H1 (cell line): ENCODE data around the gene NOL12. TPM values are rescaled to one million over a fixed set of nuclear protein-coding genes. Genes with fewer than 3 reads are reported as not detected.
A peak's percentile ranks its signal among the peaks of the same experiment; 100 is the strongest.

Experiments
- CTCF ChIA-PET: fragments of 300-600 bp; sonication (Branson Sonifier 250); formaldehyde crosslinking; loops from one replicate; lab custom pipeline; 2021; ENCODE audit not compliant: partially characterized antibody; lab: Charles Lee
- POLR2A ChIA-PET: fragments of 300-600 bp; sonication (Branson Sonifier 250); formaldehyde crosslinking; loops from one replicate; lab custom pipeline; 2021; ENCODE audit warnings: inconsistent platforms; ENCODE audit not compliant: partially characterized antibody; lab: Charles Lee
- DNase-seq, 2 experiments: peaks; one replicate each; pipeline versions ENCODE4 v3.0.0 to v3.0.0-alpha.2; 2010 to 2022; ENCODE audit warnings: low spot score in 2 of 2, low read depth in 1 of 2, mixed read lengths in 1 of 2
- FAIRE-seq: peaks from 2 replicates; lab custom pipeline; 2011; peaks lifted over from hg19 to GRCh38; lab: Jason Lieb, UNC
- H2AFZ ChIP-seq: 2 replicates; pipeline ENCODE4 v1.8.1; 2012; ENCODE audit warnings: low read length, inconsistent platforms
- H2AK5ac ChIP-seq: 2 replicates; pipeline ENCODE4 v1.6.1; 2013; ENCODE audit warnings: low read depth, low read length
- H2BK120ac ChIP-seq: replicated peaks from 2 replicates; pipeline ENCODE3; 2013; ENCODE audit warnings: low read depth, low read length, inconsistent platforms
- H2BK12ac ChIP-seq: 2 replicates; pipeline ENCODE4 v1.6.1; 2013; ENCODE audit warnings: low read depth, low read length
- H2BK15ac ChIP-seq: 2 replicates; pipeline ENCODE4 v1.6.1; 2013; ENCODE audit warnings: low read length
- H2BK20ac ChIP-seq: 2 replicates; pipeline ENCODE4 v1.6.1; 2013; ENCODE audit warnings: low read length
- H2BK5ac ChIP-seq: 2 replicates; pipeline ENCODE4 v1.6.1; 2013; ENCODE audit warnings: low read depth, low read length
- H3K14ac ChIP-seq: 2 replicates; pipeline ENCODE4 v1.6.1; 2013; ENCODE audit warnings: inconsistent platforms; ENCODE audit not compliant: insufficient read length
- H3K18ac ChIP-seq: 2 replicates; pipeline ENCODE4 v1.6.1; 2013; ENCODE audit warnings: low read length; ENCODE audit errors: extremely low read depth
- H3K23ac ChIP-seq: 2 replicates; pipeline ENCODE4 v1.6.1; 2013; ENCODE audit warnings: inconsistent platforms; ENCODE audit not compliant: insufficient read length
- H3K23me2 ChIP-seq: 2 replicates; pipeline ENCODE4 v1.6.1; 2013; ENCODE audit warnings: low read depth, low read length
- H3K27ac ChIP-seq: 2 replicates; pipeline ENCODE4 v1.6.1; 2011; ENCODE audit warnings: low read depth, low read length, inconsistent platforms
- H3K27me3 ChIP-seq, 4 experiments: replicated peaks in 1 of 4; 1 replicate in 1 of 4; 2 replicates in 3 of 4; pipeline versions ENCODE4 v1.6.1 to v1.8.1; 2011 to 2013; ENCODE audit warnings: low read length in 3 of 4, mild to moderate bottlenecking in 3 of 4, inconsistent platforms in 2 of 4, mixed read lengths in 2 of 4, moderate library complexity in 1 of 4; ENCODE audit not compliant: control insufficient read depth in 3 of 4, insufficient read depth in 3 of 4; ENCODE audit errors: extremely low read depth in 1 of 4
- H3K36me3 ChIP-seq, 4 experiments: 2 replicates each; pipeline versions ENCODE4 v1.6.1 to v1.8.1; 2011 to 2013; ENCODE audit warnings: mild to moderate bottlenecking in 4 of 4, low read length in 3 of 4, moderate library complexity in 2 of 4, control low read depth in 1 of 4, inconsistent platforms in 1 of 4; ENCODE audit not compliant: insufficient read depth in 4 of 4, control insufficient read depth in 2 of 4
- H3K4ac ChIP-seq: replicated peaks from 2 replicates; pipeline ENCODE3; 2013; ENCODE audit warnings: low read length, low read depth, mixed read lengths, inconsistent platforms; ENCODE audit not compliant: insufficient read length
- H3K4me1 ChIP-seq, 4 experiments: replicated peaks in 1 of 4; 1 replicate in 1 of 4; 2 replicates in 3 of 4; pipeline versions ENCODE4 v1.6.1 to v1.8.1; 2011 to 2013; ENCODE audit warnings: low read length in 3 of 4, inconsistent platforms in 2 of 4, mixed read lengths in 1 of 4; ENCODE audit not compliant: insufficient read depth in 4 of 4, control insufficient read depth in 3 of 4
- H3K4me2 ChIP-seq, 2 experiments: 2 replicates each; pipeline versions ENCODE4 v1.6.1 to v1.8.1; 2011 to 2013; ENCODE audit warnings: low read depth in 2 of 2, low read length in 2 of 2, control low read depth in 1 of 2, inconsistent platforms in 1 of 2, mild to moderate bottlenecking in 1 of 2; ENCODE audit not compliant: insufficient read depth in 1 of 2
- H3K4me3 ChIP-seq, 4 experiments: fragments of 200-600, 300-600 bp in 1 of 4; sonication (generic), shearing (Covaris generic), sonication (Bioruptor Twin) in 1 of 4; 2 replicates each; pipeline versions ENCODE4 v1.5.1 to v1.8.1; 2011 to 2016; ENCODE audit warnings: low read length in 4 of 4, low read depth in 3 of 4, control low read depth in 2 of 4, inconsistent platforms in 2 of 4, mild to moderate bottlenecking in 2 of 4, mixed read lengths in 1 of 4, moderate library complexity in 1 of 4; ENCODE audit not compliant: insufficient read depth in 2 of 4; ENCODE audit errors: extremely low read depth in 1 of 4
- H3K56ac ChIP-seq: replicated peaks from 2 replicates; pipeline ENCODE3; 2013; ENCODE audit warnings: low read depth, mild to moderate bottlenecking, mixed read lengths, low read length, inconsistent platforms; ENCODE audit not compliant: insufficient read length
- H3K79me1 ChIP-seq: 2 replicates; pipeline ENCODE4 v1.6.1; 2013; ENCODE audit warnings: low read depth, low read length, control low read depth
- H3K79me2 ChIP-seq, 2 experiments: 2 replicates each; pipeline versions ENCODE4 v1.6.1 to v1.8.1; 2012 to 2013; ENCODE audit warnings: low read length in 2 of 2, mild to moderate bottlenecking in 2 of 2, inconsistent platforms in 1 of 2; ENCODE audit not compliant: insufficient read depth in 2 of 2, control insufficient read depth in 1 of 2
- H3K9ac ChIP-seq, 4 experiments: replicated peaks in 1 of 4; 1 replicate in 1 of 4; 2 replicates in 3 of 4; pipeline versions ENCODE4 v1.6.1 to v1.8.1; 2011 to 2013; ENCODE audit warnings: low read depth in 3 of 4, low read length in 3 of 4, control low read depth in 2 of 4, mild to moderate bottlenecking in 2 of 4, moderate library complexity in 2 of 4, inconsistent platforms in 1 of 4; ENCODE audit errors: extremely low read depth in 1 of 4
- H3K9me3 ChIP-seq, 2 experiments: 2 replicates each; pipeline versions ENCODE4 v1.6.1 to v1.8.1; 2012 to 2013; ENCODE audit warnings: mild to moderate bottlenecking in 2 of 2, moderate library complexity in 2 of 2, control low read depth in 1 of 2, inconsistent platforms in 1 of 2, low read depth in 1 of 2, low read length in 1 of 2, mixed read lengths in 1 of 2; ENCODE audit not compliant: insufficient read depth in 2 of 2
- H4K20me1 ChIP-seq, 2 experiments: replicated peaks in 1 of 2; 2 replicates each; pipeline versions ENCODE3 to v1.8.1; 2011 to 2013; ENCODE audit warnings: inconsistent platforms in 2 of 2, low read length in 2 of 2, mild to moderate bottlenecking in 1 of 2; ENCODE audit not compliant: insufficient read depth in 2 of 2, control insufficient read depth in 1 of 2
- H4K5ac ChIP-seq: 2 replicates; pipeline ENCODE4 v1.6.1; 2013; ENCODE audit warnings: low read length, low read depth, mixed read lengths, inconsistent platforms; ENCODE audit not compliant: insufficient read length
- H4K8ac ChIP-seq: 2 replicates; pipeline ENCODE4 v1.8.0; 2013; ENCODE audit warnings: mild to moderate bottlenecking, moderate library complexity, low read length, inconsistent platforms; ENCODE audit not compliant: insufficient read depth; ENCODE audit errors: extremely low read depth
- H4K91ac ChIP-seq: replicated peaks from 2 replicates; pipeline ENCODE3; 2013; ENCODE audit warnings: low read length, mixed read lengths, inconsistent platforms; ENCODE audit not compliant: insufficient read length
- BRCA1 ChIP-seq: IDR thresholded peaks from 2 replicates; pipeline ENCODE4 v1.6.1; 2012; ENCODE audit warnings: low read depth, low read length, improper control_type of control experiment
- CBX8 ChIP-seq: fragments of 300-800, 300-1000 bp; sonication (generic); IDR thresholded peaks from 2 replicates; pipeline ENCODE4 v1.7.1; 2016; ENCODE audit warnings: low read depth, low read length, borderline replicate concordance
- KDM1A ChIP-seq: fragments of 200-600, 300-600 bp; sonication (generic); IDR thresholded peaks from 2 replicates; pipeline ENCODE4 v1.7.1; 2016; ENCODE audit warnings: mild to moderate bottlenecking, low read length, borderline replicate concordance
- MAX ChIP-seq: IDR thresholded peaks from 2 replicates; pipeline ENCODE4 v1.6.1; 2012; ENCODE audit warnings: inconsistent platforms
- NRF1 ChIP-seq: IDR thresholded peaks from 2 replicates; pipeline ENCODE4 v1.6.1; 2011; ENCODE audit warnings: mild to moderate bottlenecking, low read depth, low read length, improper control_type of control experiment
- PHF8 ChIP-seq: fragments of 200-600 bp; sonication (generic); conservative IDR thresholded peaks from 2 replicates; pipeline ENCODE4 v1.7.1; 2012; ENCODE audit warnings: low read depth, mild to moderate bottlenecking, inconsistent platforms, low read length, moderate library complexity
- POU5F1 ChIP-seq: IDR thresholded peaks from 2 replicates; pipeline ENCODE4 v1.6.1; 2011; ENCODE audit warnings: low read depth, mild to moderate bottlenecking, low read length, moderate library complexity
- SP2 ChIP-seq: IDR thresholded peaks from 2 replicates; pipeline ENCODE4 v1.6.1; 2012; ENCODE audit warnings: mild to moderate bottlenecking, low read length, inconsistent platforms
- SP4 ChIP-seq: IDR thresholded peaks from 2 replicates; pipeline ENCODE4 v1.6.1; 2012; ENCODE audit warnings: low read length, inconsistent platforms
- SRF ChIP-seq: IDR thresholded peaks from 2 replicates; pipeline ENCODE4 v1.6.1; 2011; ENCODE audit warnings: mild to moderate bottlenecking, low read depth, low read length, moderate library complexity
- TCF12 ChIP-seq: IDR thresholded peaks from 2 replicates; pipeline ENCODE4 v1.6.1; 2011; ENCODE audit warnings: low read depth, mild to moderate bottlenecking, low read length
- WGBS, 2 experiments: shearing (Covaris generic) in 1 of 2; methylation state at CpG; one replicate each; pipeline versions ENCODE4 v1.1.6 to v1.1.7; 2013 to 2015; ENCODE audit warnings: low lambda C conversion rate in 2 of 2, mixed read lengths in 2 of 2, inconsistent platforms in 1 of 2, low coverage in 1 of 2, missing lambda C conversion rate in 1 of 2; ENCODE audit not compliant: insufficient replicate concordance in 2 of 2, insufficient coverage in 1 of 2, insufficient read length in 1 of 2; ENCODE audit errors: extremely low coverage in 1 of 2, missing lambda C conversion rate in 1 of 2; 5-methylcytosine and 5-hydroxymethylcytosine counted together
- polyA plus RNA-seq, 7 experiments: library from polyadenylated mRNA; depleted of rRNA in 3 of 7; stranded (reverse) in 5 of 7; unstranded in 2 of 7; fragments of >200 nt in 5 of 7; fragments of 200-250 nt in 2 of 7; gene quantifications; 1 replicate in 5 of 7; 2 replicates in 1 of 7; 4 replicates in 1 of 7; pipeline versions ENCODE4 v1.2.1 to v1.2.3, GENCODE V29; 2011 to 2013; ENCODE audit warnings: missing spikeins in 2 of 7, mixed read lengths in 2 of 7
- total RNA-seq: library from RNA; stranded (reverse); fragmentation: NEBNext Ultra II Directional; extraction: Animal tissue kit (Norgen Biotek cat#: 25700); gene quantifications from 2 replicates; pipeline ENCODE4 v1.2.1, GENCODE V29; 2021

Gene NOL12
- total and polyA plus RNA-seq, 2 of the 8 experiments (the other 6 are each of a cell fraction or from before 2014, with no cell fraction given), result 25.3 to 28.3 TPM

DNA sequence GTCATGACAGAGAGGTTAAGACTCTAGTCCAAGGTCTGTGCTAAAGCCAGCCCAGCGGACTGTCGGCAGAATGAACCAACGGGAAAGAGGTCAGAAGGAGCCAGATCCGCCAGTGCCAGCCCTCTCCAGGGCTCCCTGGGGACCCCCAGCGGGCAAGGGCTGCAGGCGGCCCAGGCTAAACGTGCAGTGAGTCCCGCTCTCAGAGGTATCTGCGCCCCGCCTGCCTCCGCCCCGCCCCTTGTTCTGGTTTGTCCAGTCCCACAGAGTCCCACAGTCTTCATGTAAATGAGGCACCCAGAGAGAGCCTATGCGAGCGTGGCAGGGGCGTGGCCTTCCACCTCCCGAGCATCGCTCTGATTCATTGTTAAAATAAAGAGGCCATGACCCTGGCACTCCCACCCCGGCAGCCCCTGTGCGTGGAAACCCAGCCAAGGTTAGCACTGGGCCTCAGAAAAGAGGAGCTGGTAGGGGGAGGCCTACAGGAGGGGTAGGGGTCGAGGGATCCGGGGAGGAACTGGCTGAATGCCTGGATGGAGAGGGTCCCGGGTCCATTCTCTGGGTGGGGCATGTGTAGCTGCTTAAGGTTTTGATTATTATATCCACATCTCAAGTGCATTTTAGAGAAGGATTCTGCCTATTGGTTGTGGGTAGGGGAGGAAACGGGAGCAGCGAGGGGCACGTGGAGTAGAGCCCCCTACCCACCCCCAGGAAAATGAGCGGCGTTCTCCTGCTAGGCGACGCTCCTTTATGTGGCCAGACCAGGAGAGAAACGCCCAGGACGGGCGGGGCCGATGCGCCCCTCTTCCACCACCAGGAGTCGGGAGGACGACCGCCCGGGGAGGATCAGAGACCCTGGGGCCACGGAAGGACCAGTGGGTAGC is 10.8 kb downstream of the NOL12 start, which contains the start of gene TRIOBP:
TSS of gene TRIOBP (plus strand) at position 392 of the 881 bp plus-strand sequence. CDS start 4,318 bp downstream, outside the sequence.
- Histone ChIP-seq H3K9me3 (no peaks in the 10 kb centered on the region), H2AFZ (0 out of 2 replicates have a peak within 1 kb of the TSS, but pooled peaks have one; percentile 13), H3K9ac (peak within 1 kb of the TSS in 3 of 4 experiments; percentile 58 to 66 (median 63); a peak in 6 of 7 replicates)
- no peak for TF ChIP-seq SP4
- no peak for TF ChIP-seq TCF12
- peak; percentile 34 for TF ChIP-seq MAX
- no peak for TF ChIP-seq BRCA1
- no peak for TF ChIP-seq NRF1
- TF ChIP-seq PHF8, result peak; percentile 50; the same call in 1 of the 2 replicates
- no peak for TF ChIP-seq SP2
- TF ChIP-seq POU5F1, result no peak
- 0 out of 2 replicates have a peak, but pooled peaks have one; percentile 21 for TF ChIP-seq KDM1A
- TF ChIP-seq SRF, result no peak
- TF ChIP-seq CBX8, result no peak

More for the DNA sequence above, 10.8 kb downstream of the NOL12 start, which contains the start of gene TRIOBP:
- Histone ChIP-seq H4K91ac (no peak within 1 kb of the TSS), H2BK20ac (no peak within 1 kb of the TSS), H3K4ac (peak within 1 kb of the TSS; percentile 64), H4K5ac (peak within 1 kb of the TSS; percentile 71), H3K79me1 (no peaks in the 10 kb centered on the region; the same call in none of the 2 replicates), H2AK5ac (no peak within 1 kb of the TSS), H3K14ac (no peak within 1 kb of the TSS), H3K18ac (peak within 1 kb of the TSS; percentile 90), H3K56ac (no peak within 1 kb of the TSS), H2BK15ac (0 out of 2 replicates have a peak within 1 kb of the TSS, but pooled peaks have one; percentile 88), H3K23me2 (peaks cover 6% of the 10 kb centered on the region; the same call in 1 of the 2 replicates), H4K20me1 (peaks cover 0 to 4% of the 10 kb centered on the region in 2 experiments), H3K27me3 (no peaks in the 10 kb centered on the region), H2BK5ac (peak within 1 kb of the TSS; percentile 86; the same call in 1 of the 2 replicates), H3K27ac (peak within 1 kb of the TSS; percentile 31), H2BK120ac (no peak within 1 kb of the TSS), H3K36me3 (peaks cover 2 to 21% (median 10%) of the 10 kb centered on the region in 4 experiments; a peak in 6 of 8 replicates), H3K4me1 (peaks cover 0 to 4% (median 0%) of the 10 kb centered on the region in 4 experiments; a peak in 2 of 7 replicates), H3K79me2 (no peaks in the 10 kb centered on the region), H3K23ac (no peak within 1 kb of the TSS), H4K8ac (peak within 1 kb of the TSS; percentile 60), H3K4me2 (peak within 1 kb of the TSS; percentile 71 to 90), H3K4me3 (peak within 1 kb of the TSS; percentile 52 to 76 (median 72)), H2BK12ac (peak within 1 kb of the TSS; percentile 68; the same call in 1 of the 2 replicates)
- FAIRE-seq (peak; percentile 92), DNase-seq (peak; percentile 92 to 97)
- 2% methylated on average over 36 of the region's 39 CpGs; no CpG with 5 or more reads in 1 of the 2 experiments for WGBS, 2 experiments
- ChIA-PET POLR2A (interaction anchor here (0.6 to 4.8 kb wide), 24 partner anchors 10 to 110 kb away, joined by 3 to 30 read pairs (median 4); partner anchors contain the start of genes GGA1, NOL12, PDXP and SH3BP1), CTCF (interaction anchor here (0.8 to 7.3 kb wide), 18 partner anchors 10 to 138 kb away, joined by 3 to 37 read pairs (median 5); partner anchors contain the start of genes LGALS1, NOL12 and PDXP)
